ENCODE data around the gene SCRT2. TPM values are rescaled to one million over a fixed set of nuclear protein-coding genes. Genes with fewer than 3 reads are reported as not detected.

The SCRT2 gene
- total RNA-seq, 4 donors from 2014 or later: not detected

GRCh38 chr20:665276-665675, 10.3 kb downstream of the SCRT2 start:
- H3K27me3 ChIP-seq: peaks cover 96% of the 10 kb centered on the region
- no peak for TF ChIP-seq EP300 (IDR thresholded peaks at IDR 0.05)
- no peak for TF ChIP-seq POLR2A (IDR thresholded peaks at IDR 0.05)
- TF ChIP-seq POLR2AphosphoS5 (IDR thresholded peaks at IDR 0.05): no peak
- TF ChIP-seq CTCF (IDR thresholded peaks at IDR 0.05): no peak
- no peak overlapping the region for H3K27ac ChIP-seq
- WGBS: 46% methylated on average over 3 of the region's 6 CpGs
- H3K4me3 ChIP-seq: no peak overlapping the region
- H3K9me3 ChIP-seq: no peaks in the 10 kb centered on the region
- H3K4me1 ChIP-seq: peaks cover 12% of the 10 kb centered on the region
- DNase-seq (ENCODE audit: low spot score in 2 of 2): no peak
- H3K36me3 ChIP-seq: no peaks in the 10 kb centered on the region

GRCh38 chr20:664576-664975, 11.0 kb downstream of the SCRT2 start:
- Histone ChIP-seq H3K27me3 (peaks cover 96% of the 10 kb centered on the region), H3K27ac (no peak overlapping the region), H3K36me3 (no peaks in the 10 kb centered on the region), H3K4me3 (no peak overlapping the region), H3K4me1 (peaks cover 12% of the 10 kb centered on the region), H3K9me3 (no peaks in the 10 kb centered on the region)
- no peak for TF ChIP-seq EP300 (IDR thresholded peaks at IDR 0.05)
- TF ChIP-seq POLR2AphosphoS5 (IDR thresholded peaks at IDR 0.05): no peak
- TF ChIP-seq CTCF (IDR thresholded peaks at IDR 0.05): no peak
- no peak for TF ChIP-seq POLR2A (IDR thresholded peaks at IDR 0.05)
- 47% methylated on average over 12 of the region's 13 CpGs for WGBS
- DNase-seq (ENCODE audit: low spot score in 2 of 2): no peak

- H3K4me1 ChIP-seq: peaks cover 12% of the 10 kb centered on the region
- 3% methylated on average over 14 of the region's 60 CpGs for WGBS
- H3K27ac ChIP-seq: no peak overlapping the region
- DNase-seq (ENCODE audit: low spot score in 2 of 2): no peak
- no peaks in the 10 kb centered on the region for H3K9me3 ChIP-seq
- H3K27me3 ChIP-seq: peaks cover 97% of the 10 kb centered on the region
- H3K4me3 ChIP-seq: no peak overlapping the region
- TF ChIP-seq POLR2A (IDR thresholded peaks at IDR 0.05) (no peak), POLR2AphosphoS5 (IDR thresholded peaks at IDR 0.05) (no peak), CTCF (IDR thresholded peaks at IDR 0.05) (no peak), EP300 (IDR thresholded peaks at IDR 0.05) (no peak)
- no peaks in the 10 kb centered on the region for H3K36me3 ChIP-seq
These were observed 11.5 kb downstream of the SCRT2 start for GRCh38 chr20:664151-664550.

GRCh38 chr20:663315-664090, 12.1 kb downstream of the SCRT2 start:
- Histone ChIP-seq H3K36me3 (no peaks in the 10 kb centered on the region), H3K9me3 (no peaks in the 10 kb centered on the region), H3K4me1 (peaks cover 12% of the 10 kb centered on the region), H3K4me3 (no peak overlapping the region), H3K27ac (no peak overlapping the region), H3K27me3 (peaks cover 98% of the 10 kb centered on the region)
- no peak for TF ChIP-seq CTCF (IDR thresholded peaks at IDR 0.05)
- TF ChIP-seq EP300 (IDR thresholded peaks at IDR 0.05): no peak
- no peak for TF ChIP-seq POLR2AphosphoS5 (IDR thresholded peaks at IDR 0.05)
- no peak for TF ChIP-seq POLR2A (IDR thresholded peaks at IDR 0.05)
- WGBS: 19% methylated on average over 20 of the region's 84 CpGs
- DNase-seq (ENCODE audit: low spot score in 2 of 2): no peak

GRCh38 chr20:662277-663192, 13.1 kb downstream of the SCRT2 start:
- no peak for DNase-seq (ENCODE audit: low spot score in 2 of 2)
- no peaks in the 10 kb centered on the region for H3K36me3 ChIP-seq
- H3K9me3 ChIP-seq: no peaks in the 10 kb centered on the region
- peaks cover 88% of the 10 kb centered on the region for H3K27me3 ChIP-seq
- TF ChIP-seq CTCF (IDR thresholded peaks at IDR 0.05) (no peak), POLR2A (IDR thresholded peaks at IDR 0.05) (no peak), POLR2AphosphoS5 (IDR thresholded peaks at IDR 0.05) (no peak), EP300 (IDR thresholded peaks at IDR 0.05) (no peak)
- no peak overlapping the region for H3K27ac ChIP-seq
- H3K4me3 ChIP-seq: no peak overlapping the region
- 23% methylated on average over 16 of the region's 16 CpGs for WGBS
- peaks cover 12% of the 10 kb centered on the region for H3K4me1 ChIP-seq
